Hematopoietic multipotent progenitor cell treated with erythropoietin and hydrocortisone succinate and interleukin-3 and kit ligand, for 15 days (in vitro differentiated cells): ENCODE data around the gene SNX18.

ENCODE experiments used
- DNase-seq: peaks from one replicate; pipeline ENCODE4 v3.0.0-alpha.2; 2015; ENCODE audit warnings: low spot score

Gene SNX18

GRCh38 chr5:54541823-54542783 is 24.5 kb downstream of the SNX18 start:
- no peak for DNase-seq

GRCh38 chr5:54544044-54544443 is 26.5 kb downstream of the SNX18 start:
- no peak for DNase-seq

- no peak for DNase-seq
Measured at GRCh38 chr5:54545796-54546195, 28.2 kb downstream of the SNX18 start.

- no peak for DNase-seq
Measured at GRCh38 chr5:54547711-54548250, 30.2 kb downstream of the SNX18 start.

GRCh38 chr5:54548565-54548964 is 31.0 kb downstream of the SNX18 start:
- DNase-seq, result no peak

- no peak for DNase-seq
Measured at GRCh38 chr5:54551292-54551691, 33.7 kb downstream of the SNX18 start.

GRCh38 chr5:54551926-54552325 is 34.4 kb downstream of the SNX18 start:
- no peak for DNase-seq

- DNase-seq, result no peak
Measured at GRCh38 chr5:54552446-54552845, 34.9 kb downstream of the SNX18 start.

GRCh38 chr5:54553659-54554207 is 36.2 kb downstream of the SNX18 start:
- no peak for DNase-seq

GRCh38 chr5:54556141-54556540 is 38.6 kb downstream of the SNX18 start:
- no peak for DNase-seq

GRCh38 chr5:54558362-54558761 is 40.8 kb downstream of the SNX18 start:
- DNase-seq, result no peak

- DNase-seq, result no peak
Measured at GRCh38 chr5:54561651-54562050, 44.1 kb downstream of the SNX18 start.

- no peak for DNase-seq
Measured at GRCh38 chr5:54563083-54563761, 45.7 kb downstream of the SNX18 start.

GRCh38 chr5:54567996-54568395 is 50.4 kb downstream of the SNX18 start:
- no peak for DNase-seq

- no peak for DNase-seq
Measured at GRCh38 chr5:54570916-54571315, 53.4 kb downstream of the SNX18 start.

GRCh38 chr5:54571462-54571861 is 53.9 kb downstream of the SNX18 start:
- no peak for DNase-seq

- no peak for DNase-seq
Measured at GRCh38 chr5:54573812-54574489, 56.4 kb downstream of the SNX18 start.

GRCh38 chr5:54577528-54577927 is 60.0 kb downstream of the SNX18 start:
- no peak for DNase-seq

- DNase-seq, result no peak
Measured at GRCh38 chr5:54577937-54578653, 60.5 kb downstream of the SNX18 start.

GRCh38 chr5:54579591-54580295 is 62.2 kb downstream of the SNX18 start:
- no peak for DNase-seq
